ENCODE data around the gene PAK6.

The PAK6 gene

DNA sequence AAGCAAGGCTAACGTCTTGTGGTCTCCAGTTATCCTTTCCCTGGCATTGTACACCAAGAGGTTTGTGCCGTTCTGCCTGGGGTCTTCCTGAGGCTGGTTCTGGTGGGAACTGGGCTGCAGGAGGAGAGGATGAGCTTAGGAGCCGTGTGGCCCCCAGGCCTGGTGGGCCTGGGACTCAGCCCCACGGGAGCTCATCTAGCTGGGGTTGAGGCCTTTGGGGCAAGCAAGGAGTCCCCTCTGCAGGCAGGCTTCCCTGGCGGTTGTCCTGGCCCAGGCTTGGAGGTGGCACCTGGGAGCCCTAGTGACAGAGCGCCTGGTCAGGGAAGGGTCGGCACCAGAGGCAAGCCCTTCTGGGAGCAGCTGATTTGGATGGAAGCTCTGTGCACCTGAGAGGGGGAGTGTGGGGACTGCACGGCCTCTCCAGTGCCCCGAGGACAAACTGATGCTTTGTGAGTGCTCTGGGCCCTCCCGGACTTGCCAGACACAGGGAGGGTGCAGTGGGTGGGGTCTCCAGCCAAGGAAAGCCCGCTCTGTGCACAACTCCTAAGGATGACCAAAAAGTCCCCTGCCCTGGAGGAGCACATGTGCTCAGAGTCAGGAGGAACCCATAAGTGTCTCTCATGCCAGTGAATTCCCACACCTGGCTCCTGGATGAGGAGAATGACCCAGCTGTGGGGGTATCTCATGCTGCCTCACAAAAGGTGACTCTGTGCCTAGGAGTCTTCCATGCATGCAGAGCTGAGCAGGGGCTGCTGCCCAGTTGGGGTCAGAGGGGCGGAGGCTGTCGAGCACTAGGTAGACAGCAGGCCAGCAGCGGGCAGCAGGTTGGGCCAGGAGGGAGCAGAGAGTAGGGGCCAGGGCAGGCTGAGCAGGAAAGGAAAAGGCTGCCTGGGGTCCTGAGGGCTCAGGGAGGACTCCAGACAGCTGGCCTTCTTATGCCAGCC, 2.7 kb downstream of the PAK6 start:
- no peak for DNase-seq

DNA sequence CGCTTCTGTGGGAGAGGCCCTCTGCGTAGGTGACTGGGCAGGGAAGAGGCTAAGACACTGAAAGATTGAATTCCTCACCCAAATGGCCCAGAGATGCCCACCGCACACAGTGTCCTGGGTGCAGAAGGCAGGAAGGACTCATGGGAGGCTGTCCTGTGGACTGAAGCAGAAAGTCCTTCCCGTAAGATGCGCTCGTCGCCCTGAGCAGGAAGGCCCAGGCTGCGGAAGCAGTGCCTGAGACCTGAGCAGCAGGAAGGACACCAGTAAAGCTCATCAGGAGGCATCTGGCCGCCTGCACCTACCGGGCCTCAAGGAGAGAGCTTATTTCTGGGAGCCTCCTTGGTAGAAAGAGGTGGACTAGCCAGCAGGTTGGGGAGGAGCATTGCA, 3.3 kb downstream of the PAK6 start:
- no peak for DNase-seq

DNA sequence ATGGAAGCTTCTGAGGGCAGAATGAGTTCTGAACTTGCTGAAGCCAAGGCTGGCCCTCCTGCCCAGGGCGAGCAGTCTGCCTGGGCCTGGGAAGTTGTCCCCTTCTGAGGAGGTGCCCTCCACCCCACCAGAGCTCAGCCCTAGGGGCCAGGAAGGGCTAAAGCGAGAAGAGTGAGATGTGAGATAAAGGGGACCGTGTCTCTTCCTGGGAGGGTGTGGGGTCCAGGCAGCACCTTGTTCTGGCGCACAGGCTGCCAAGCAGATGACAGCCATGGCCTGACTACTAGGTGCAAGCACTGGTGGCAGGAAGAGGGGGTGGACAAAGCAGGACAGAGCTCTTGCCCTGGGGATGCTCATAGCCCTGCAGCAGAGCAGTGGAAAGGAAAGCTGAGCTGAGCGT, 3.7 kb downstream of the PAK6 start:
- DNase-seq: no peak

DNA sequence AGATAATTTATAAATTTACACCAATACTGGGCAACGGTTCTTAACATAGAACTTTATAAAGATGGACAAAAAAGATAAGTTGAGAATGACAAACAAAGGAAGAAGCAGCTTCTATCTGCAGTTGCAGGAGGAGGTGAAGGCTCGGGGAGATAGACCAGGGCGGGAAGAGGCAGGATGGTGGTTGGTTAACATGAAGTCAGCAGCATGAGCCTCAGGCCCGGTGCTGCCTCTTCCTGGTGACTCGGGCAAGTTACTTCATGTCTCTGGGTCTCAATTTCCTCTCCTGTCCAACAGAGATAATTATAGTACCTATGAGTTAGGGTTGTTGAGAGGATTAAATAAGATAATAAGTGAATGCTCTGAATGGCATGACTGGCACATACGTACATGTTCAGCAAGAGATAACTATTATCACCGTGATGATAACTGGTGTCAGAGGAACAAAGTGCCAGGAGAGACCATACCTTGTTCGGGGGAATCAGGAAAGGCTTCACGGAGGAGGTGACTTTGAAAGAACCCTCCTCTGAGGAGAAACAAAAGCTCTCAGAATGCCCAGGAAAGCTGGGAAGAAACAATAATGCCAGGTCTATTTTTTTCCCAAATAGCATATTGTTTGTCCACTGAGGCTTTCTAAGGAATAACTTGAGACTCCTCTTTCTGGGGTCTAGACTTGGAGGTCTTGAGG, 4.4 kb downstream of the PAK6 start:
- DNase-seq: no peak

DNA sequence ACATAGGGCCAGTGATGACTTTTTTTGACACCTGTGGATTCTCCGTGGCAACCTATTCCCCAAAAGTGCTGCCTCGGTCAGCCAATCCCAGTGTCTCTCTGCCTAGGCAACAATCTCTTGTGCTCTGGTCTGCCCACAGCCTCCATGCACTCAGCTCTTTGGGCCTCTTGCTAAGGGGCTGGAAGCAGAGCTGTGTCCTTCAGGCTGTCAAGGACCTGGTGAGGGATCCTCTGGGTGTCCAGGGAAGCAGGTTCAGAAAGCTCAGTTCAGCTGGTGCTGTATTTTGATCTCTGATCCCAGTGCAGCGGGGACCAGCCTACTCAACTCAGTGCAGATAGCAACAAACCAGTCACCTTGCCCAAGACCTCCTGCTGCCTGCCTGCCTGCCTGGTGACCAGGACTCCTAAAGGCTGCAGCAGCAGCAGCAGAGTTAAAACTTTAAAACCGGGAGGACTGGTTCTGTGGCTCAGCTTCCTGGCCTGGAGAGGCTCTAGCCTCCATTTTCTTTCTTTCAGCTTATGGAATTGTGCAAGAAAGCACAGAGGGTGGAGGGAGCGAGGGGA, 6.2 kb downstream of the PAK6 start:
- DNase-seq: no peak

DNA sequence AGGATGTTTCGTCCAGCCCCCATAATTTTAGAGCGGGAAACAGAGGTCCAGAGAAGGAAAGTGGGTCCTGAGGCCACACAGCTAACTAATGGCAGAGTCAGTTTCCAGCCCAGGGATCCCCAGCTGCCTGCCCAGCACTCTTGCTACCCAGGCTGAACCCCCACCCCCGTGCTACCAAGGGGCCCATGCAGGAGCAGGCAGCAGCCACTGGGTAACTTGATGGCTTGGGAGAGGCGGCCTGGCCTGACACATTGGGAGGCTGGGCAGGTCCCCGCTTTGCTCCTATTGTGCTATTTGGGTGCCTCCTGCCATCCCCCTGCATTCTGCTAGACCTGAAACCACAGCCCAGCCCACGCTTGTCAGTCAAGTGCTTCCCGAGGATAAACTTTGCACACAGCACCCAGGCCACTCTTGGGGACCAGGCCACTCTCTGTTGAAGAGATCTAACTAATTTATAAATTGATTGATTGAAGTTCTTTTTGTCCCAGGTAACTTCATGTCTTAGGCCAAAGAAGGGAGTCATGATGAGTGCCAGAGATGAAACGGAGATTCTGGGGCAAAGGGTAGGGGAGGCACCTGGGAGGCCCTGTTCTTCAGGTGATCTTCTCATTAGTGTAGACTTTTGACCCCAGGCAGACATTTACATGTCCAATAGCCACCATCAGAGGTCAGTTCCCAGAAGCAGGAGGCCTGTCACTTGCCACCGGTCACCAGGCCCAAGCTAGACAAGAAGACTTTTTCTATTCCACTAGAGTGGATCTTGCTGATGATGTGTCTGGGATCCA, 7.0 kb downstream of the PAK6 start:
- no peak for DNase-seq

DNA sequence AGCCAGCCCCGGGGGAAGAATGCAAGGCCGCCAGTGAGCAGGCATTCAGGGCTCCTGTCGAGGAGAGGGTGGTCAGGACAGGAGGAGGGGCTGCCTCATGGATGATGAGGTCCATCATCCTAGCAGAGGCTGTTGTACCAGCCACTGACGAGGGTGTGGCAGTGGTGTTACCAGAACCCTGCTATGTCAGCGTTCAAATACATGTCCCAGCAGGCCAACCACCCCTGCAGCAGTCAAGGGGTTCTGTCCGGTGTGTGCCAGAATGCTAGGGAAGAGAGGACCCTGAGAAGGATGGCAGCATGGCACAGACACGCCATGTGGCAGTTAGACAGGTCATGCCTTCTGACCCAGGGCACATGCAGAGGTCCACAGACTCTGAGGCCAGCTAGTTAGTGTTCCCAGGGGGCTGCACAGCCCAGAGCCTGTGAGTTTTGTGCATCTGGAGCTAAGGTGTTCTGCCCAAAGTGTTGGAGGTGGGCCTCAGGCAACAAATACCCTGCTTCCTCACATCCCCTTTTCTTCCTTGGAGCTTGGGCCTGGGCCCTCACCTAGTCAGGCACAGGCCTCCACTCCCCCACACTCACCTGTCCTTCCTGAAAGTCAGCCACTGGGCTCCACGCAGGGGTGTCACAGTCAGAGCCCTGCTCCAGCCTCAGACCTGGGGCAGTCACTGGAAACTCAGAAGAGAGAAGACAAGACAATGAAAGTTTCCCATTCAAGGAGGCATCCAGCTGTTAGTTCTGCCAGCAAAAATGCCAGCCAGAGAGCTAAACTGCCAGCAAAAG, 7.8 kb downstream of the PAK6 start:
- no peak for DNase-seq

DNA sequence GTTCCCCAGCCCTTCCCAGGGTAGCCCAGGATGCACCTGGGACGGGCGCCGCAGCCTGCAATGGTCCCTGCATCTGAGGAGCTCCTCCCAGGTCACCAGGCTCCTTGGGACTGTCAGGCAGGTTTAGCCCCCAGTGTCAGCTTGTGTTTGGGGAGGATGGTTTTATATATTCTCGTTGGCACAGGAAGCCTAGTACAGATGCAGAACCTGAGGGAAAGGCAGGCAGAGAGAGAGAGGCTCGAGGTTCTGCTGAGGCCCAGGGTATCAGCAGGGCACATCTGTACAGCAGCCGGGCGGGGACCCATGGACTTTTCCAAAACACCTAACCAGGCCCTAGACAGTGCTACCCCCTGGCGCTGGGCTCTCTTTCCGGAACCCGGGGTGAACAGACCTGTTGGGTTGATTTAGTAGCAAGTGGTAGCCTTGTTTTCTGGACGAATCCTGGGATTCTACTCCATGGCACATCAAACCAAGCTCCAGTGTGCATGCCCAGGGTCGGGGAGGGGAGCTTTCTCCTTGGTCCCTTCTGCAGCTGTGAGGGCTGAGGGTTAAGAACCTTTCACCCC, 8.6 kb downstream of the PAK6 start:
- DNase-seq: no peak

DNA sequence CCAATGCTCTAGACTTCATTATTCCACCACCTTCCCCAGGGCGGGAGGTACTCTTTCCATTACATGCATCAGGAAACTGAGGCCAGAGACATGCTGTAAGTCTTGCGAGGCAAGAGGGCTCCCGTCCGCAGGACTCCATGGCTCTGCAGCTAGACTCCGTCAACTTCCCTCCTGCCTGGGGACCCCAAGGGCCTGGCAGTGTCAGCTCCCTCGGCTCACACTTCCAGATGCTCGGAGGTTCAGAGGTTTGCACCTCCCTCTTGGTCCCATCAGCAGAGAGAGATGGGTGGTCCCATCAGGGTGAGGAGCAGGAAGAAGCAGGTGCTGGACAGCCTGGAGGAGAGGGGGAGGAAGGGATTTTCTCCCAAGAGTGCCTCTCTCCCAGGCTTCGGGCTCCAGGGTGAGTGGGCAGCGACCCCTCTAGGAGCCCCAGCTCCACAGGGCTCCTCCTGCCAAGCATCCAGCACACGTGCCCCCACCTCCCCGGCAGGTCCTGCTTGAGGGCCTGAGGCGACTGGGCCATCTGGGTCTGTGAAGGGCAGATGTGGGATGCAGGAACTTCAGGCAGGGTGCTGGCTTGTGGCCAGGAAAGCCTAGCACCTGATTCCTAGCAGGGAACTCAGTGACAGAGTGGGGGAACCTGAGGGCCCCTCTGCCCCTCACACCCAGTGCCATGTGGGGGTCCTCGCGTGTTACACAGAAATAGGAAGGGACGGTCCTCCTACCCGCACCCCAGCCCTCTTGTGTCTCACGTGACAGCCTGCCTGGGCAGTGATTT, 9.3 kb downstream of the PAK6 start:
- no peak for DNase-seq

DNA sequence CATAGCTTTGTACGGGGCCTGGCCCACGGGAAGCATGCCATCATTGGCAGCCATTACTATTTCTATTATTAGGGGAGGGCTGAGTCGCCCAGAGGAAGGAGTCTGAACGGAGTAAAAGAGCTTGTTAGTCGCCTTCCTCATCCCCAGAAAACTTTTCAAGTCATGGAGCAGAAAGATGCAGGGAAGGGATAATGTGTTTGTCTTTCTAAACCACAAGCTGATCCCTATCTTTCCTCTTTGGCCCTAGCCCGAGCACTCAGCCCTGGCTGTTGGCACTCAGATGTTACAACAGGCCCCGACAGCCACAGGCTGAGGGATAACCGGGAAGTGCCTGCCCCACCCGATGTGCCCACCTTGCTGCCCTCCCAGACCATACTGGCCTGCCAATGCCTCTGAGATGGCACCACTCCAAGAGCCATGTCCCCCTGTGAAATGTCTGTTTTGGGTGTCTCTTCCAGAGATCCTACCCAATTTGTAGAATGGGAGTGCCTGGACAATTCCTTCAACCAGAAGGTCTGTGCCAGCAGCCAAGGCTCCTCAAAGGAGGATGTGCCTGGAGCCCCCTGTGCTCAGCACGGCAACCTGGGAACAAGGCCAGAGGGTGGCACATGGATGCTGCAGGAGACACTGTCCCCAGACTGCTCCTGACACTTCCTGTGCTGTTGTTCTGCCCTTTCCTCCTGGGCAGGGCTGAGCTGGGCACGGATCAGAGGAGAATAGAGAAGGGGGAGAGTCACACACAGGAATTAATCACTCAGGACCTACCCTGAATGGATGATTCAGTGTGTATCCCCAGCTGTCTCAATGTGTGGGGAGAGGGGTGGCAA, 10.8 kb downstream of the PAK6 start:
- DNase-seq: no peak

DNA sequence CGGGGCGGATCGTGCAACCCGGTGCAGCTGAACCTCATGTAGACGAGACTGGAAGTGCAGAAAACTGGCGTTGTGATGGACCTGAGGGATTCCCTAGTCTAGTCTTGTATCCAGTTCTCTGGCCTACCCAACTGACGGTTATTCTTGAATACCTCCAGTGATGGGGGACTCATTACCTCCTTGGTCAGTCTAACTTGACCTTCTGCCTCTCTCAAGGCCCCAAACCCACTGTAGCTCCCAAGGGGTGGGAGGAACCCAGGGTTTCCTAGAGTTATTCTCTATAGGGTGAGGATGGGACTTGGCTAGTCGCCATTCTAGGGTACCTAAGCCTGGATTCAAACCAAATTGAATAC, 11.4 kb downstream of the PAK6 start:
- no peak for DNase-seq

DNA sequence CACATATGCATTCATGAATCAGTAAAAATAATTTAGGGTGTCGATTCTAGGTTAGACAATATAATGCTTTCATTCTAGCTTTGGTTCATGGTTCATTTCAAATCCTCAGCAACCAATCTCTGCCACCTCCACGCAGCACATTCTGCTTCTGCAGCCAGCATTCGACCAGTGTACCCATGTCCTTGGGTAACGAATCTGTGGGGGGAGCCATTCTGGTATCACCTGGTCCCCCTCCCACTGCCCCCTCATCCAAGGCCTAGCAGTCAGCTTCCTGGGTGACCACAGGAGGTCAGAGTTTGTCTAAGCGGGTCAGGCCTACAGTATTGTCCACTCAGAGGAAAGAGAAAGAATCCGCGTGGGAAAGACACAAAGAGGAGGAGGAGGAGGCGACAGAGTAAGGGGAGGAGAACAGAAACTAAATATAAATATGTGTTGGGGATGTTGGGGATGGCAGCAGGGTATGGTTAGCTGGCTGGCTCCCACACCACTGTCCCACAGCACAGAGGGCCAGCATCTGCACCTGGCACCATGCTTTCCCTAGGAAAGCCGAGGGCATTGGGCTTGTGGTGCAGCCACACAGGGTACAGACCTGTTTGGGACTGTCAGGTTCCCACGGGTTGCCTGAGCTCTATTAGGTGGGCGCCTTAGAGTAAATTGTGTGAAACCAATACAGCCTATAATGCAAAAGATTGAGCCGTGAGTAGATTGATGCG, 12.1 kb downstream of the PAK6 start:
- no peak for DNase-seq

DNA sequence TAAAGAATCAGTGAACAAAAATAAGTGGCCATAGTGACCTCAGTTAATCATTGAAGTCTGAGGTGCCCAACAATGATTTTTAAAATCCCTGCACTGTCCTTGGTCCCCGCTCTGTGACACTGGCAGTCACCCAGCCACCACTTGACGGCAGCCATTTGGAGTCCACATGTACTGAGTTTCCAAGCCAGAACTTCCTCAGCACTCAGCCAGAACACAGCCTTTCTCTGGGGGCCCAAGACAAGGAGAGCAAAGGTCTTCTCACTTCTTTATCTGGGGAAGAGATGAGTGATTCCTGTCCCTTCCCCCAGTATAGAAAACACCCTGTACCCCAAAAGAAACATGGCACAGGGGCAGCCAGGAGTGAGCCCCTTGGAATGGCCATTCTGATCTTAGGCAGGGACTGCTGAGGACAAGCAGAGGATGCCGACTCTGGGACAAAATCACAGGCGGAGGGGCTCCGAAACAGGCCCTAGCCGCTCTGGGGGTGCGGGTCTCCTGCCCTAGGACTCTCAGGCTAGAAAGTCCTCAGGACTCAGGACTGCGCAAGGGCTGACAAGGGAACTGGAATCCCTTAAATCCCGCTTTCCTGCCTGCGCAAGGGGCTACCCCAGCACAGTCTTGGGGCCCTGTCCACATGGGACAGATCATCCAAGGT, 12.8 kb downstream of the PAK6 start:
- no peak for DNase-seq

DNA sequence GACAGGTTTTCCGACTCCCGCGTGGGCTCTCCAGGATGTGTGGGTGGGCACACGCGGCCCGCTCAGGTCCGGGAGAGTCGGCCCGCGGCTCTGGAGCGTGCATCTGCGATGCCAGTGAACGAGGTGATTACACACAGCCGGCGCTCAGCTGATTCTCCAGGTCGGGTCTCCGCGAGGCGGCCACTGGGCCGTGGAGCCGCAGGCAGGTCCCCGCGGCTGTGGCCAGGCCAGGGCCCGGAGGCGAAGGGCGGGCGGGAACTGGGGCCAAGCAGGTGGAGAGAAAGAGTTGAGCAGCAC, 13.2 kb downstream of the PAK6 start:
- DNase-seq: no peak

DNA sequence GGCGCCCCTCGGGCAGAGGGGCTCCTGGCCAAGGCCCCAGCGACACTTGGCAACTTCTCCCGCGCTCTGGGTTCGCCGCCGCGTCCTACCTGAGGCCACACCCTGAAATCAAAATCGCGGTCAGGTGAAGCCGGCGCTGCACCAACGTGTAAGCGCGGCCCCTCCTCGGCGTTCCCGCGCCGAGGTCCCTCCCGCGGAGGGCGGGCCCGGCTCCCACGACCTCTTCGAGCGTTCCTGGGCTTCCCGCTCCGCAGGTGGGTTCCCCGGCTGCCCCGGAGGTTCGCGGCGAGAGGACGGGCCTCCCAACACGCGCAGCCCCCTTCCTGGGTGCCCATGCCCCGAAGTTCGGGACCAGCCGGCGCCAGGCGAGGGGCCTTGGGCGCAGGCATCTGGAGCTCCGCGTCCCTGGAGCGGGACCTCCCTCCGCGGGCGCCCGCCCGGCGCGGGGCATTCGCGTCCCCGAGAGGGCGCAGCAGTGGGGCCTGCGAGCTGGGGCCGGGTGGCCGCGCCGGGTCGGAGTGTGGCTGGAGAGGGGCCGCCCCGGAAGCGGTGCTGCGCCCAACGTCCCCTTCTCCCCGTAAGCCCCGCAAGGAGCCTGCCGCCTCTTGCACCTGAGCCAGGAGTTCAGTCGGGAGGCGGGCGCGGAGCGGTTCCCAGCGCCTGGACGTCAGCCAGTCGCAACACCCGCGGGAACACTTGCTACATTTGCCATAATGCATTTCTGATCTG, 13.7 kb downstream of the PAK6 start:
- no peak for DNase-seq

DNA sequence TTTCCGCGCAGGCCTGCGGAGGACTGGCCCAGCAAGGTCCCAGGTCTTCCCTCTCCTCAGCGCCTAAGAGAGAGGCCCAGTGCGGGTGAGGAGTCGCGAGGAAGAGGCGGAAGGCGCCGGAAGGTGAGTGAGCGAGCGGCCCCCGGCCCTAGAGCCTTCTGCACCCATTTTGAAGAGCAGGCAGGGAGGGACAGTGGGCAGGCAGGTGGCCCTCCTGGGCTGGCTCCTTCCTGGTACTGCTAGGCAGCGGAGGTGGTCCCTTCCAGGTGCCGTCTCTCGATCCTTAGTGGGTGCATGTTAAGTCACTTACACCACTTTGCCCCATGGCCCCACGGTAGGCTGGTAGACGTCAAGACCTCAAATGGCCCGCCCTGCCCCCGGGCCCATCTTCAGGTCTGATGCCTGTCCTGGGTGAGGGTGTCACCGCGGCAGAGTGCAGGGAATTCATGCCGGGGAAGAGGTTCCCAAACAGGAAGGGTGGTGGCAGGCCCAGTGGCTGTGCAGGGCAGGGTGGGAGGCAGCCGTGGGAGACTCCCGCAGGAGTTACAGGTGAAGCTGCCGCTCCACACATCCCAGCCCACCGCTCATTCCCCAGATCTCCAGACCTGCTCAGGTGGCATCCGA, 14.4 kb downstream of the PAK6 start:
- no peak for DNase-seq

DNA sequence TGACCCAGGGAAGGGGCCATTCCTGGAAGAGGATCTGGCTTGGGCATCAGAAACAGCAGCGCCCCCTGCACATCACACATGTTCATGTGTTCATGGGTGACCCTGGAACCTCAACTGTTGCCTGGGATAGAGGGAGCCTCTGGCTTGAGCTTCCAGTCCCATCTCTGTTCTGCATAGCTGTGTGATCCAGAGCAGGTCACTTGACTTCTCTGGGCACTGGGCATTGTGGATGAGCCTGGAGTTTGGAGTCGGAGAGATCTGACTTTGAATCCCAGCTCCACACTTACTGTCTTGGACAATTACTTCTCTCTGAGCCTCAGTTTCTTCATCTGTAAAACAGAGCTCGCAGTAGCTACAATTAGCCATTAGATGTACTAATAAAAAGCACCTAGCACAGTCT, 15.6 kb downstream of the PAK6 start:
- DNase-seq: no peak

DNA sequence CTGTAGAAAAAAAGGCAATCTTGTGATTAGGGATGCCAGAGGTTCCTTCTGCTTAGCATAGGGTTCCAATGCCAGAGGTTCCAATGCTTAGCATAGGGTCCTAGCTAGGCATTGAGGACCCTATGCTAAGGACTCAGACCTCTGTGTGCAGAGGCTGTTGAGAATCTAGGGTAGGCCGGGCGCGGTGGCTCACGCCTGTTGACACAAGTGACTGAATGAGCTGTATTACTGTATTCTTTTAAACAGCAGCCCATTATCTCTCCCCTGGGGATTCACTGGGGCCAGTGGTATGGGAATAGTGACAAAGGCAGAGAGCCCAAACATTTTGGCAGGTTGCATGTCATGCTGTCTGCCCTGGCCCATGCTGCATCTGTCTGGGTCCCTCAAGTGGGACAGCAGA, 16.2 kb downstream of the PAK6 start:
- no peak for DNase-seq
